HepG2 (cell line): ENCODE measurements around the gene ASCC3. TPM values are rescaled to one million over a fixed set of nuclear protein-coding genes. Genes with fewer than 3 reads are reported as not detected.
"Not testable (repeated sequence)": the region's sequence is repeated elsewhere in the genome, so short reads cannot be mapped to it uniquely, and the experiment has no call there.

ENCODE experiments used
- ATAC-seq: fragments of 200-7000 bp; cut with Tn5 transposase; 3 replicates; pipeline ENCODE4 v1.9.1; 2020; ENCODE audit warnings: mild to moderate bottlenecking, moderate library complexity
- BruUV-seq: library from RNA; stranded (reverse); fragments of 400-500 nt; replicated peaks from 2 replicates; lab custom pipeline; 2021; lab: Mats Ljungman, UMichigan
- CTCF ChIA-PET: fragments of 300-600 bp; formaldehyde crosslinking; extraction: SDS; loops from one replicate; lab custom pipeline; 2021; ENCODE audit warnings: low total read pairs, inconsistent platforms, low intra/inter-chr PET ratio; lab: Yijun Ruan, JAX
- POLR2A ChIA-PET: fragments of 350-600 bp; sonication (Branson Sonifier 250); formaldehyde crosslinking; loops from one replicate; lab custom pipeline; 2020; ENCODE audit warnings: antibody characterized with exemption, inconsistent platforms; lab: Yijun Ruan, JAX
- DNase-seq: peaks from one replicate; pipeline ENCODE4 v3.0.0-alpha.2; 2015; ENCODE audit warnings: low spot score
- FAIRE-seq: peaks from 3 replicates; lab custom pipeline; 2011; peaks lifted over from hg19 to GRCh38; lab: Jason Lieb, UNC
- H2AFZ ChIP-seq: one replicate; pipeline ENCODE4 v1.6.1; 2011; ENCODE audit warnings: low read length, inconsistent platforms
- H3K27ac ChIP-seq: fragments of 300-600 bp; 3 replicates; pipeline ENCODE4 v1.8.0; 2011; ENCODE audit warnings: mixed run types, mild to moderate bottlenecking, mixed read lengths, low read length, inconsistent platforms; ENCODE audit not compliant: insufficient read depth; ENCODE audit errors: extremely low read length
- H3K27me3 ChIP-seq, 2 experiments: fragments of 200-600 bp in 1 of 2; 2 replicates in 1 of 2; 3 replicates in 1 of 2; pipeline versions ENCODE4 v1.6.0 to v1.8.0; 2011; ENCODE audit warnings: low read length in 2 of 2, mild to moderate bottlenecking in 2 of 2, moderate library complexity in 2 of 2, inconsistent platforms in 1 of 2; ENCODE audit not compliant: insufficient read depth in 2 of 2, control insufficient read depth in 1 of 2
- H3K36me3 ChIP-seq, 2 experiments: fragments of 200-600 bp in 1 of 2; replicated peaks in 1 of 2; 2 replicates in 1 of 2; 3 replicates in 1 of 2; pipeline versions ENCODE4 v1.5.1 to v1.8.0; 2011; ENCODE audit warnings: low read length in 2 of 2, inconsistent platforms in 1 of 2; ENCODE audit not compliant: insufficient read depth in 2 of 2, control insufficient read depth in 1 of 2
- H3K4me1 ChIP-seq: 2 replicates; pipeline ENCODE4 v1.5.1; 2012; ENCODE audit warnings: low read length, inconsistent platforms; ENCODE audit not compliant: insufficient read depth
- H3K4me2 ChIP-seq: 2 replicates; pipeline ENCODE4 v1.6.0; 2011; ENCODE audit warnings: low read depth, low read length, inconsistent platforms
- H3K4me3 ChIP-seq, 3 experiments: fragments of 200-600 bp in 1 of 3; sonication (generic), shearing (Covaris generic) in 1 of 3; replicated peaks in 1 of 3; 2 replicates each; pipeline ENCODE4 v1.5.1; 2011 to 2016; ENCODE audit warnings: low read length in 3 of 3, inconsistent platforms in 2 of 3, low read depth in 2 of 3, mild to moderate bottlenecking in 2 of 3, control low read depth in 1 of 3, mixed read lengths in 1 of 3; ENCODE audit not compliant: insufficient read depth in 1 of 3
- H3K79me2 ChIP-seq: one replicate; pipeline ENCODE4 v1.6.1; 2011; ENCODE audit warnings: low read length, inconsistent platforms; ENCODE audit not compliant: insufficient read depth
- H3K9ac ChIP-seq: 2 replicates; pipeline ENCODE4 v1.6.0; 2011; ENCODE audit warnings: mild to moderate bottlenecking, low read depth, low read length, inconsistent platforms; ENCODE audit not compliant: insufficient read depth
- H3K9me3 ChIP-seq: 2 replicates; pipeline ENCODE4 v1.5.1; 2012; ENCODE audit warnings: mild to moderate bottlenecking, low read length
- H4K20me1 ChIP-seq: 2 replicates; pipeline ENCODE4 v1.6.0; 2011; ENCODE audit warnings: inconsistent platforms, mild to moderate bottlenecking, low read length, moderate library complexity; ENCODE audit not compliant: insufficient read depth
- HOXA3 ChIP-seq: sonication (generic); formaldehyde crosslinking; IDR thresholded peaks from 2 replicates; pipeline ENCODE4 v1.5.0; 2020; ENCODE audit warnings: missing genetic modification reagents
- ZNF331 ChIP-seq: sonication (generic); formaldehyde crosslinking; IDR thresholded peaks from 2 replicates; pipeline ENCODE4 v1.4.0; 2020; ENCODE audit warnings: missing genetic modification reagents
- WGBS: methylation state at CpG from one replicate; pipeline ENCODE4 v1.1.6; 2017; ENCODE audit warnings: low lambda C conversion rate; 5-methylcytosine and 5-hydroxymethylcytosine counted together
- in situ Hi-C: cut with HindIII; loops from 2 replicates; pipeline ENCODE4 v1.10.0; 2017; ENCODE audit warnings: low pct_unique_long_range_greater_than_20kb; ENCODE audit not compliant: extremely low pct_ligation_motif_present
- intact Hi-C: fragments of 100-400 bp; cut with micrococcal nuclease; formaldehyde crosslinking; loops from one replicate; pipeline ENCODE4 v1.10.0; 2022; ENCODE audit not compliant: unreplicated experiment
- polyA plus RNA-seq, 8 experiments: library from polyadenylated mRNA; depleted of rRNA in 3 of 8; stranded (reverse) in 7 of 8; unstranded in 1 of 8; fragments of >200 nt; fragmentation: Illumina TruSeq in 4 of 8; extraction: Trizol in 4 of 8; gene quantifications; 2 replicates each; pipeline versions ENCODE4 v1.2.1 to v1.2.3, GENCODE V29; 2011 to 2016; ENCODE audit warnings: low read depth in 4 of 8, missing spikeins in 1 of 8, mixed read lengths in 1 of 8; ENCODE audit not compliant: insufficient read depth in 1 of 8
- total RNA-seq, 5 experiments: library from RNA; depleted of rRNA; stranded (reverse); fragments of >200 nt; fragmentation: Illumina TruSeq; extraction: Trizol; gene quantifications; 2 replicates each; pipeline ENCODE4 v1.2.3, GENCODE V29; 2016; ENCODE audit warnings: low read depth in 1 of 5
- TF ChIP-seq, protein P1 (sequence below), 2 experiments: sonication (generic) in 1 of 2; formaldehyde crosslinking in 1 of 2; IDR thresholded peaks; 2 replicates each; pipeline versions ENCODE4 v1.6.1 to v1.9.0; 2014 to 2022; ENCODE audit warnings: antibody characterized with exemption in 1 of 2, borderline replicate concordance in 1 of 2, inconsistent platforms in 1 of 2, low read depth in 1 of 2, missing genetic modification reagents in 1 of 2

The ASCC3 gene
- total and polyA plus RNA-seq, 2 of the 13 experiments (the other 11 are each of a cell fraction or from before 2014, with no cell fraction given), result 23.1 to 55.7 TPM

- TF ChIP-seq, protein P1, sequence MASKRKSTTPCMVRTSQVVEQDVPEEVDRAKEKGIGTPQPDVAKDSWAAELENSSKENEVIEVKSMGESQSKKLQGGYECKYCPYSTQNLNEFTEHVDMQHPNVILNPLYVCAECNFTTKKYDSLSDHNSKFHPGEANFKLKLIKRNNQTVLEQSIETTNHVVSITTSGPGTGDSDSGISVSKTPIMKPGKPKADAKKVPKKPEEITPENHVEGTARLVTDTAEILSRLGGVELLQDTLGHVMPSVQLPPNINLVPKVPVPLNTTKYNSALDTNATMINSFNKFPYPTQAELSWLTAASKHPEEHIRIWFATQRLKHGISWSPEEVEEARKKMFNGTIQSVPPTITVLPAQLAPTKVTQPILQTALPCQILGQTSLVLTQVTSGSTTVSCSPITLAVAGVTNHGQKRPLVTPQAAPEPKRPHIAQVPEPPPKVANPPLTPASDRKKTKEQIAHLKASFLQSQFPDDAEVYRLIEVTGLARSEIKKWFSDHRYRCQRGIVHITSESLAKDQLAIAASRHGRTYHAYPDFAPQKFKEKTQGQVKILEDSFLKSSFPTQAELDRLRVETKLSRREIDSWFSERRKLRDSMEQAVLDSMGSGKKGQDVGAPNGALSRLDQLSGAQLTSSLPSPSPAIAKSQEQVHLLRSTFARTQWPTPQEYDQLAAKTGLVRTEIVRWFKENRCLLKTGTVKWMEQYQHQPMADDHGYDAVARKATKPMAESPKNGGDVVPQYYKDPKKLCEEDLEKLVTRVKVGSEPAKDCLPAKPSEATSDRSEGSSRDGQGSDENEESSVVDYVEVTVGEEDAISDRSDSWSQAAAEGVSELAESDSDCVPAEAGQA (IDR thresholded peaks at IDR 0.05; ENCODE audit: low read depth), result no peak
- TF ChIP-seq, protein P1 (CRISPR knock-in tag; IDR thresholded peaks at IDR 0.05; ENCODE audit: borderline replicate concordance), result no peak
- TF ChIP-seq ZNF331 (CRISPR knock-in tag), result no peak
- no peak for TF ChIP-seq HOXA3 (CRISPR knock-in tag)
Measured at GRCh38 chr6:100833972-100834574, 47.1 kb downstream of the ASCC3 start (continued).

DNA sequence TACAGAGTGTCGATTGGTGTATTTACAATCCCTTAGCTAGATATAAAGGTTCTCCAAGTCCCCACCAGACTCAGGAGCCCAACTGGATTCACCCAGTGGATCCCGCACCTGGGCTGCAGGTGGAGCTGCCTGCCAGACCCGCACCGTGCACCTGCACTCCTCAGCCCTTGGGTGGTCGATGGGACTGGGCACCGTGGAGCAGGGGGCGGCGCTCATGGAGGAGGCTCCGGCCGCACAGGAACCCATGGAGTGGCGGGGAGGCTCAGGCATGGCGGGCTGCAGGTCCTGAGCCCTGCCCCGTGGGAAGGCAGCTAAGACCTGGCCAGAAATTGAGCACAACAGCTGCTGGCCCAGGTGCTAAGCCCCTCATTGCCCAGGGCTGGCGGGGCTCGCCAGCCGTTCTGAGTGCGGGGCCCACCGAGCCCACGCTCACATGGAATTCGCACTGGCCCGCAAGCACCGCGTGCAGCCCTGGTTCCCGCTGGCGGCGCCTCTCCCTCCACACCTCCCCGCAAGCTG, 52.0 kb downstream of the ASCC3 start:
- H3K79me2 ChIP-seq, H3K9ac ChIP-seq, H3K36me3 ChIP-seq, POLR2A ChIA-PET, in situ Hi-C loops, BruUV-seq, H3K27ac ChIP-seq, H3K4me3 ChIP-seq, ATAC-seq, FAIRE-seq, H2AFZ ChIP-seq, intact Hi-C loops, H3K4me1 ChIP-seq, H3K9me3 ChIP-seq, H4K20me1 ChIP-seq, DNase-seq, H3K27me3 ChIP-seq, CTCF ChIA-PET, H3K4me2 ChIP-seq: not testable (repeated sequence)
- 100% methylated on average over 3 of the region's 27 CpGs for WGBS
